ENCODE results near the gene BBS1.
"Not testable (repeated sequence)": the region's sequence is repeated elsewhere in the genome, so short reads cannot be mapped to it uniquely, and the experiment has no call there.

BBS1 gene

GRCh38 chr11:66579017-66579606 is 68.7 kb downstream of the BBS1 start:
- peak; percentile 74 for DNase-seq (ENCODE audit: low spot score)

- DNase-seq (ENCODE audit: low spot score): no peak
Observed at GRCh38 chr11:66580803-66581202, 70.4 kb downstream of the BBS1 start.

- DNase-seq (ENCODE audit: low spot score): no peak
Observed at GRCh38 chr11:66581261-66581660, 70.8 kb downstream of the BBS1 start.

- not testable (repeated sequence) for DNase-seq (ENCODE audit: low spot score)
Observed at GRCh38 chr11:66582565-66583147, 72.2 kb downstream of the BBS1 start.
